GM23248 (cell line): Measurements from ENCODE around the gene SSR4. TPM values are rescaled to one million over a fixed set of nuclear protein-coding genes. Genes with fewer than 3 reads are reported as not detected.

Source experiments
- DNase-seq: peaks from one replicate; pipeline ENCODE4 v3.0.0-alpha.2; 2015
- H2AFZ ChIP-seq: fragments of 200-600 bp; sonication (generic); 2 replicates; pipeline ENCODE4 v1.6.1; 2016; ENCODE audit warnings: antibody characterized with exemption
- H3F3A ChIP-seq: fragments of 200-600 bp; sonication (generic); 2 replicates; pipeline ENCODE4 v1.6.1; 2016; ENCODE audit warnings: mild to moderate bottlenecking, antibody characterized with exemption, mixed run types; ENCODE audit not compliant: insufficient read depth
- H3K27ac ChIP-seq: fragments of 200-600 bp; sonication (generic); 2 replicates; pipeline ENCODE4 v1.5.1; 2016; ENCODE audit warnings: mild to moderate bottlenecking
- H3K27me3 ChIP-seq: fragments of 200-600 bp; sonication (generic); replicated peaks from 2 replicates; pipeline ENCODE4 v1.6.1; 2016; ENCODE audit warnings: mild to moderate bottlenecking; ENCODE audit not compliant: insufficient read depth
- H3K36me3 ChIP-seq: fragments of 200-600 bp; sonication (generic); 2 replicates; pipeline ENCODE4 v1.6.1; 2016; ENCODE audit warnings: low read depth, mild to moderate bottlenecking
- H3K4me1 ChIP-seq: fragments of 200-600 bp; sonication (generic); 2 replicates; pipeline ENCODE4 v1.6.1; 2016; ENCODE audit warnings: mild to moderate bottlenecking; ENCODE audit not compliant: insufficient read depth
- H3K4me2 ChIP-seq: fragments of 200-600 bp; sonication (generic); one replicate; pipeline ENCODE4 v1.6.1; 2016; ENCODE audit warnings: mild to moderate bottlenecking; ENCODE audit not compliant: unreplicated experiment
- H3K4me3 ChIP-seq: fragments of 200-600 bp; sonication (generic); 2 replicates; pipeline ENCODE4 v1.5.1; 2016; ENCODE audit warnings: mild to moderate bottlenecking
- H3K79me2 ChIP-seq: fragments of 200-600 bp; sonication (generic); 2 replicates; pipeline ENCODE4 v1.6.1; 2016; ENCODE audit warnings: mild to moderate bottlenecking; ENCODE audit not compliant: insufficient read depth
- H3K9ac ChIP-seq: fragments of 200-600 bp; sonication (generic); 2 replicates; pipeline ENCODE4 v1.6.1; 2016; ENCODE audit warnings: mild to moderate bottlenecking
- H3K9me2 ChIP-seq: fragments of 200-600 bp; sonication (generic); 2 replicates; pipeline ENCODE4 v1.6.1; 2016; ENCODE audit warnings: mixed run types, mild to moderate bottlenecking, moderate library complexity; ENCODE audit not compliant: insufficient read depth
- H3K9me3 ChIP-seq: fragments of 200-600 bp; sonication (generic); one replicate; pipeline ENCODE4 v1.6.1; 2017; ENCODE audit warnings: low read depth
- H4K20me1 ChIP-seq: fragments of 200-600 bp; sonication (generic); 2 replicates; pipeline ENCODE4 v1.6.0; 2016; ENCODE audit not compliant: insufficient read depth
- EZH2 ChIP-seq: fragments of 200-600 bp; sonication (generic); IDR thresholded peaks from 2 replicates; pipeline ENCODE4 v1.6.1; 2018; ENCODE audit warnings: antibody characterized with exemption, mild to moderate bottlenecking; ENCODE audit not compliant: insufficient read depth, poor library complexity, severe bottlenecking
- EZH2phosphoT487 ChIP-seq: fragments of 200-600 bp; sonication (generic); IDR thresholded peaks from 2 replicates; pipeline ENCODE4 v1.6.1; 2018; ENCODE audit warnings: antibody characterized with exemption, moderate library complexity, mild to moderate bottlenecking, low read depth; ENCODE audit not compliant: insufficient read depth
- WGBS, 2 experiments: methylation state at CpG; one replicate each; pipeline ENCODE4 v1.1.6; 2015 to 2017; ENCODE audit warnings: low lambda C conversion rate in 2 of 2, low coverage in 1 of 2; ENCODE audit errors: missing lambda C conversion rate in 2 of 2; 5-methylcytosine and 5-hydroxymethylcytosine counted together
- in situ Hi-C: fragments of 300-500 bp; cut with MboI; formaldehyde crosslinking; loops from 2 replicates; pipeline ENCODE4 v1.15.0; 2020
- polyA plus RNA-seq: library from polyadenylated mRNA; unstranded; fragments of >200 nt; fragmentation: Nextera tagmentation; extraction: Ambion mirVana; gene quantifications from 2 replicates; pipeline ENCODE4 v1.2.1, GENCODE V29; 2016
- total RNA-seq: library from RNA; depleted of rRNA; stranded (reverse); fragments of >200 nt; shearing (Covaris generic); gene quantifications from 2 replicates; pipeline ENCODE4 v1.2.3, GENCODE V29; 2014

Gene SSR4
- total and polyA plus RNA-seq, 2 experiments from 2014 or later: 295 to 568 TPM

GRCh38 chrX:153831429-153832150 is 37.1 kb downstream of the SSR4 start:
- no peak overlapping the region for H3K4me3 ChIP-seq
- DNase-seq: no peak
- no peak overlapping the region for H3K9ac ChIP-seq

GRCh38 chrX:153832728-153833127 is 38.3 kb downstream of the SSR4 start:
- Histone ChIP-seq H3K4me2 (no peak overlapping the region), H3K27ac (no peak overlapping the region), H3K9ac (no peak overlapping the region), H4K20me1 (no peaks in the 10 kb centered on the region), H3K9me2 (no peaks in the 10 kb centered on the region), H2AFZ (no peak overlapping the region), H3K4me1 (no peaks in the 10 kb centered on the region), H3K36me3 (no peaks in the 10 kb centered on the region), H3K4me3 (no peak overlapping the region), H3K27me3 (no peaks in the 10 kb centered on the region; the same call in 1 of the 2 replicates), H3K79me2 (no peaks in the 10 kb centered on the region), H3F3A (no peaks in the 10 kb centered on the region), H3K9me3 (no peaks in the 10 kb centered on the region)
- WGBS, 2 experiments: 83 to 100% methylated on average over 3 to 9 of the region's 10 CpGs
- TF ChIP-seq EZH2phosphoT487 (no peak), EZH2 (no peak)
- no peak for DNase-seq
- in situ Hi-C loops: no loop called here

More at GRCh38 chrX:153831429-153832150, 37.1 kb downstream of the SSR4 start:
- Histone ChIP-seq H3K79me2 (no peaks in the 10 kb centered on the region), H3K9me3 (no peaks in the 10 kb centered on the region), H3K27ac (no peak overlapping the region), H3K4me1 (no peaks in the 10 kb centered on the region), H2AFZ (no peak overlapping the region), H3K4me2 (no peak overlapping the region), H3K36me3 (no peaks in the 10 kb centered on the region), H3K27me3 (no peaks in the 10 kb centered on the region; the same call in 1 of the 2 replicates), H3K9me2 (no peaks in the 10 kb centered on the region), H4K20me1 (no peaks in the 10 kb centered on the region), H3F3A (no peaks in the 10 kb centered on the region)
- in situ Hi-C loops: no loop called here
- WGBS, 2 experiments: 70 to 72% methylated on average over 16 to 21 of the region's 23 CpGs
- TF ChIP-seq EZH2phosphoT487 (no peak), EZH2 (no peak)

- H3K36me3 ChIP-seq: no peaks in the 10 kb centered on the region
- H3K9me2 ChIP-seq: no peaks in the 10 kb centered on the region
- DNase-seq: no peak
- no peaks in the 10 kb centered on the region for H3K79me2 ChIP-seq
- H2AFZ ChIP-seq: no peak overlapping the region
- H3K27me3 ChIP-seq: no peaks in the 10 kb centered on the region
- no peak overlapping the region for H3K4me3 ChIP-seq
- H4K20me1 ChIP-seq: no peaks in the 10 kb centered on the region
- no peaks in the 10 kb centered on the region for H3F3A ChIP-seq
- H3K27ac ChIP-seq: no peak overlapping the region
- no peak overlapping the region for H3K4me2 ChIP-seq
- in situ Hi-C loops: no loop called here
- no peaks in the 10 kb centered on the region for H3K9me3 ChIP-seq
- H3K4me1 ChIP-seq: no peaks in the 10 kb centered on the region
- no peak overlapping the region for H3K9ac ChIP-seq
- WGBS, 2 experiments: 46 to 55% methylated on average over 6 of the region's 6 CpGs
- TF ChIP-seq EZH2phosphoT487 (no peak), EZH2 (no peak)
These were observed 42.5 kb downstream of the SSR4 start for GRCh38 chrX:153836921-153837320.

- Histone ChIP-seq H3K4me1 (no peaks in the 10 kb centered on the region), H3K79me2 (no peaks in the 10 kb centered on the region), H3K4me3 (no peak overlapping the region), H2AFZ (no peak overlapping the region), H3K27me3 (no peaks in the 10 kb centered on the region; the same call in 1 of the 2 replicates), H3K9ac (no peak overlapping the region), H3K36me3 (no peaks in the 10 kb centered on the region), H3K9me2 (no peaks in the 10 kb centered on the region), H3K9me3 (no peaks in the 10 kb centered on the region), H4K20me1 (no peaks in the 10 kb centered on the region), H3K4me2 (no peak overlapping the region), H3F3A (no peaks in the 10 kb centered on the region), H3K27ac (no peak overlapping the region)
- DNase-seq: no peak
- in situ Hi-C loops: no loop called here
- TF ChIP-seq EZH2phosphoT487 (no peak), EZH2 (no peak)
- WGBS, 2 experiments: 3% methylated on average over 6 of the region's 6 CpGs
These were observed 50.1 kb downstream of the SSR4 start for GRCh38 chrX:153844509-153845082.

- 26 to 34% methylated on average over 6 of the region's 6 CpGs for WGBS, 2 experiments
- Histone ChIP-seq H3K9me3 (no peaks in the 10 kb centered on the region), H2AFZ (no peak overlapping the region), H3K27ac (no peak overlapping the region), H3K4me3 (no peak overlapping the region), H3K36me3 (no peaks in the 10 kb centered on the region), H3F3A (no peaks in the 10 kb centered on the region), H3K27me3 (no peaks in the 10 kb centered on the region; the same call in 1 of the 2 replicates), H3K9ac (no peak overlapping the region), H3K79me2 (no peaks in the 10 kb centered on the region), H3K4me2 (no peak overlapping the region), H3K4me1 (no peaks in the 10 kb centered on the region), H4K20me1 (no peaks in the 10 kb centered on the region), H3K9me2 (no peaks in the 10 kb centered on the region)
- in situ Hi-C loops: no loop called here
- no peak for DNase-seq
- TF ChIP-seq EZH2 (no peak), EZH2phosphoT487 (no peak)
These were observed 50.7 kb downstream of the SSR4 start for GRCh38 chrX:153845195-153845594.
